Panc1 (cell line): ENCODE measurements around the gene TEDC1. TPM values are rescaled to one million over a fixed set of nuclear protein-coding genes. Genes with fewer than 3 reads are reported as not detected.

ENCODE experiments used
- ATAC-seq: fragments of 200-7000 bp; cut with Tn5 transposase; 2 replicates; pipeline ENCODE4 v1.9.1; 2020; ENCODE audit warnings: mild to moderate bottlenecking, moderate library complexity
- BruUV-seq: library from RNA; stranded (reverse); fragments of 400-500 nt; replicated peaks from 2 replicates; lab custom pipeline; 2021; lab: Mats Ljungman, UMichigan
- CTCF ChIA-PET: fragments of 300-600 bp; sonication (Branson Sonifier 250); formaldehyde crosslinking; loops from one replicate; lab custom pipeline; 2022; ENCODE audit warnings: antibody characterized with exemption; lab: Charles Lee
- POLR2A ChIA-PET: fragments of 300-600 bp; sonication (Branson Sonifier 250); formaldehyde crosslinking; loops from one replicate; lab custom pipeline; 2022; ENCODE audit warnings: antibody characterized with exemption; lab: Charles Lee
- DNase-seq: peaks from one replicate; pipeline ENCODE4 v3.0.0-alpha.2; 2010; ENCODE audit warnings: low read depth, low spot score
- H3K27ac ChIP-seq: 2 replicates; pipeline ENCODE4 v1.5.1; 2011; ENCODE audit warnings: mild to moderate bottlenecking, low read length, inconsistent platforms
- H3K27me3 ChIP-seq: fragments of 200-500 bp; sonication (Bioruptor generic); 2 replicates; pipeline ENCODE4 v1.6.0; 2014; ENCODE audit warnings: low read length, inconsistent platforms; ENCODE audit not compliant: control insufficient read depth, insufficient read depth
- H3K36me3 ChIP-seq: fragments of 200-500 bp; sonication (Bioruptor generic); 2 replicates; pipeline ENCODE4 v1.5.1; 2014; ENCODE audit warnings: inconsistent platforms, mild to moderate bottlenecking, low read length, moderate library complexity; ENCODE audit not compliant: control insufficient read depth, insufficient read depth
- H3K4me1 ChIP-seq: 2 replicates; pipeline ENCODE4 v1.5.1; 2011; ENCODE audit warnings: inconsistent platforms, mild to moderate bottlenecking, low read length, moderate library complexity; ENCODE audit not compliant: control insufficient read depth, insufficient read depth
- H3K4me3 ChIP-seq, 2 experiments: 2 replicates each; pipeline ENCODE4 v1.5.1; 2011 to 2012; ENCODE audit warnings: low read depth in 2 of 2, low read length in 2 of 2, mild to moderate bottlenecking in 2 of 2, inconsistent platforms in 1 of 2, moderate library complexity in 1 of 2
- H3K9me3 ChIP-seq: fragments of 200-500 bp; sonication (Bioruptor generic); 2 replicates; pipeline ENCODE4 v1.5.1; 2014; ENCODE audit warnings: low read depth, mild to moderate bottlenecking, inconsistent platforms, low read length, moderate library complexity; ENCODE audit not compliant: control insufficient read depth, insufficient read depth
- CTCF ChIP-seq: fragments of 450-650 bp; IDR thresholded peaks from 2 replicates; pipeline ENCODE4 v1.5.1; 2017; ENCODE audit warnings: mild to moderate bottlenecking
- POLR2AphosphoS5 ChIP-seq: IDR thresholded peaks from 2 replicates; pipeline ENCODE4 v1.6.1; 2012; ENCODE audit warnings: mild to moderate bottlenecking, low read depth, low read length, moderate library complexity
- REST ChIP-seq, 2 experiments: IDR thresholded peaks; 2 replicates each; pipeline ENCODE4 v1.6.1; 2011 to 2012; ENCODE audit warnings: low read depth in 2 of 2, control low read depth in 1 of 2, low read length in 1 of 2, mild to moderate bottlenecking in 1 of 2, moderate library complexity in 1 of 2; ENCODE audit not compliant: insufficient read depth in 1 of 2
- SIN3A ChIP-seq: IDR thresholded peaks from 2 replicates; pipeline ENCODE4 v1.6.1; 2012; ENCODE audit warnings: low read depth, mild to moderate bottlenecking, low read length, moderate library complexity, borderline replicate concordance; ENCODE audit not compliant: insufficient read depth
- TCF7L2 ChIP-seq: IDR thresholded peaks from 2 replicates; pipeline ENCODE4 v1.6.1; 2011; ENCODE audit warnings: mild to moderate bottlenecking, low read depth, low read length, inconsistent platforms
- in situ Hi-C: cut with HindIII; loops from 2 replicates; pipeline ENCODE4 v1.10.0; 2016; ENCODE audit warnings: low sequenced_read_pairs, low pct_unique_long_range_greater_than_20kb
- intact Hi-C: fragments of 100-400 bp; cut with micrococcal nuclease; formaldehyde crosslinking; loops from one replicate; pipeline ENCODE4 v1.10.0; 2022; ENCODE audit not compliant: unreplicated experiment
- total RNA-seq: library from RNA; stranded (reverse); gene quantifications from one replicate; pipeline ENCODE4 v1.2.1, GENCODE V29; 2021; ENCODE audit not compliant: unreplicated experiment

TEDC1 gene
- total RNA-seq, 1 experiment from 2014 or later: 47.8 TPM

GRCh38 chr14:105448706-105449111, 42.3 kb upstream of the TEDC1 start:
- Histone ChIP-seq H3K4me3 (no peak overlapping the region), H3K27ac (no peak overlapping the region), H3K36me3 (no peaks in the 10 kb centered on the region; the same call in 1 of the 2 replicates), H3K4me1 (no peaks in the 10 kb centered on the region), H3K9me3 (no peaks in the 10 kb centered on the region), H3K27me3 (no peaks in the 10 kb centered on the region)
- POLR2A ChIA-PET: no interaction called here
- no peak for TF ChIP-seq SIN3A
- peak; percentile 88 for TF ChIP-seq CTCF
- peak; percentile 91 for ATAC-seq
- in situ Hi-C loops: no loop called here
- BruUV-seq: no TSS peak
- DNase-seq: peak; percentile 7
- CTCF ChIA-PET: interaction anchor here (0.8 kb wide), 1 partner anchor 10 kb away, joined by 3 read pairs; no protein-coding TSS in a partner anchor
- intact Hi-C loops: no loop called here

GRCh38 chr14:105449276-105450122, 41.5 kb upstream of the TEDC1 start:
- in situ Hi-C loops (no loop called here), intact Hi-C loops (no loop called here)
- Histone ChIP-seq H3K9me3 (no peaks in the 10 kb centered on the region), H3K27ac (no peak overlapping the region), H3K27me3 (no peaks in the 10 kb centered on the region), H3K4me1 (no peaks in the 10 kb centered on the region), H3K4me3 (no peak overlapping the region), H3K36me3 (no peaks in the 10 kb centered on the region; the same call in 1 of the 2 replicates)
- no peak for TF ChIP-seq SIN3A
- TF ChIP-seq REST (IDR thresholded peaks at IDR 0.05; ENCODE audit: insufficient read depth in 1 of 2, low read depth in 2 of 2, low read length in 1 of 2): no peak
- no peak for TF ChIP-seq TCF7L2
- TF ChIP-seq CTCF: no peak
- no peak for TF ChIP-seq POLR2AphosphoS5
- ChIA-PET POLR2A (no interaction called here), CTCF (no interaction called here)
- no TSS peak for BruUV-seq
- ATAC-seq (no peak), DNase-seq (no peak)
